ENCODE data around the gene KRT78.

DNA sequence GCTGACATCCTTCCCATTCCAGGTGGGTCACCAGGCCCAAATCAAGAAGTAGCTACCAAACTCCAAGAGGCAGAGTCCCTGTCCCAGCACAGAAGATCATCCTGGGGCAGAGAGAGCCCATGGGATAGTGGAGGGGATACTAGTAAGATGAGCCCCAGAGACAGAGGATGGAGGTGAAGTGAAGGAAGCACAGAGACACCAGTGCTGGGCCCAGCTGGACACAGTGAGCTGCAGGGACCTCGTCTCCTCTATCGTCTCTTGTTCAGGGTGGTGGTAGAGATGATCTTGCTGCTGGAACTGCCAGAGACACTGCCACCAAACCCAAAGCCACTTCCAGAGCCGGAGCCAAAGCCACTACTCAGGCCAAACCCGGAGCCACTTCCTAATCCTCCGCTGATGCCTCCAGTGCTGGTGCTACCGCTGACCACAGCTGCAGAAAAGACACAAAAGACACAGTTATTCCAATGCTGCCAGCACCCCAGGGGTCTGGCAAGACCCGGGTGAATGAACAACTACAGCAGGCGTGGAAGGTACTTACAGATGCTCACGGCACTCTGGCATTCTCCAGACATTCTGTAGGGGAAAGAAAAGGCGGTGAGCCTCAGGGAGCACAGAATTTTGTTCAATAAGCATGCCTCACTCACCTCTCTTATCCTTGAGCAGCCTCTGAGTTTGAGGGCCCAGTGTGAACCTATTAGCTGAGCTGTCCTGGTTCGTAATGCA lies 41.8 kb downstream of the KRT78 start:
- no peak for TF ChIP-seq EZH2phosphoT487 (IDR thresholded peaks at IDR 0.05; ENCODE audit: low read depth)
- TF ChIP-seq, protein P1, sequence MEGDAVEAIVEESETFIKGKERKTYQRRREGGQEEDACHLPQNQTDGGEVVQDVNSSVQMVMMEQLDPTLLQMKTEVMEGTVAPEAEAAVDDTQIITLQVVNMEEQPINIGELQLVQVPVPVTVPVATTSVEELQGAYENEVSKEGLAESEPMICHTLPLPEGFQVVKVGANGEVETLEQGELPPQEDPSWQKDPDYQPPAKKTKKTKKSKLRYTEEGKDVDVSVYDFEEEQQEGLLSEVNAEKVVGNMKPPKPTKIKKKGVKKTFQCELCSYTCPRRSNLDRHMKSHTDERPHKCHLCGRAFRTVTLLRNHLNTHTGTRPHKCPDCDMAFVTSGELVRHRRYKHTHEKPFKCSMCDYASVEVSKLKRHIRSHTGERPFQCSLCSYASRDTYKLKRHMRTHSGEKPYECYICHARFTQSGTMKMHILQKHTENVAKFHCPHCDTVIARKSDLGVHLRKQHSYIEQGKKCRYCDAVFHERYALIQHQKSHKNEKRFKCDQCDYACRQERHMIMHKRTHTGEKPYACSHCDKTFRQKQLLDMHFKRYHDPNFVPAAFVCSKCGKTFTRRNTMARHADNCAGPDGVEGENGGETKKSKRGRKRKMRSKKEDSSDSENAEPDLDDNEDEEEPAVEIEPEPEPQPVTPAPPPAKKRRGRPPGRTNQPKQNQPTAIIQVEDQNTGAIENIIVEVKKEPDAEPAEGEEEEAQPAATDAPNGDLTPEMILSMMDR (IDR thresholded peaks at IDR 0.05; ENCODE audit: low read depth, low read length), result no peak
